Activated T-cell treated with anti-CD3 and anti-CD28 coated beads, Interleukin-2, amount 50 U/mL, for 24 hours (primary cell): ENCODE results near the gene CES4A.
"Not testable (repeated sequence)": the region's sequence is repeated elsewhere in the genome, so short reads cannot be mapped to it uniquely, and the experiment has no call there.

Experiments
- DNase-seq: peaks from one replicate; pipeline ENCODE4 v3.0.0-alpha.2; 2020
- H3K27ac Mint-ChIP-seq: 2 replicates; pipeline ENCODE4 v1.8.0; 2020; ENCODE audit warnings: mild to moderate bottlenecking, mixed read lengths
- H3K27me3 Mint-ChIP-seq: 2 replicates; pipeline ENCODE4 v1.8.0; 2020; ENCODE audit warnings: mixed read lengths
- H3K36me3 Mint-ChIP-seq: 2 replicates; pipeline ENCODE4 v1.8.0; 2020; ENCODE audit warnings: low read depth, mixed read lengths
- H3K4me1 Mint-ChIP-seq: 2 replicates; pipeline ENCODE4 v1.8.0; 2020; ENCODE audit warnings: low read depth, mixed read lengths
- H3K4me3 Mint-ChIP-seq: 2 replicates; pipeline ENCODE4 v1.8.0; 2020; ENCODE audit warnings: mild to moderate bottlenecking, moderate library complexity, mixed read lengths
- H3K9me3 Mint-ChIP-seq: 2 replicates; pipeline ENCODE4 v1.8.0; 2020; ENCODE audit warnings: mixed read lengths

CES4A gene

GRCh38 chr16:66950437-66950836, 38.0 kb upstream of the CES4A start:
- H3K9me3 Mint-ChIP-seq = no peaks in the 10 kb centered on the region
- H3K27me3 Mint-ChIP-seq = peaks cover 60% of the 10 kb centered on the region
- H3K36me3 Mint-ChIP-seq = no peaks in the 10 kb centered on the region
- peaks cover 23% of the 10 kb centered on the region for H3K4me1 Mint-ChIP-seq
- H3K4me3 Mint-ChIP-seq = no peak overlapping the region
- DNase-seq = no peak
- H3K27ac Mint-ChIP-seq = no peak overlapping the region

- Mint-ChIP-seq H3K27me3 (peaks cover 60% of the 10 kb centered on the region), H3K4me1 (peaks cover 23% of the 10 kb centered on the region), H3K36me3 (no peaks in the 10 kb centered on the region), H3K9me3 (no peaks in the 10 kb centered on the region), H3K27ac (no peak overlapping the region), H3K4me3 (no peak overlapping the region)
- DNase-seq = no peak
Observed at GRCh38 chr16:66950971-66951790, 37.2 kb upstream of the CES4A start.

GRCh38 chr16:66952430-66953110, 35.8 kb upstream of the CES4A start:
- peaks cover 16% of the 10 kb centered on the region for H3K4me1 Mint-ChIP-seq
- H3K27ac Mint-ChIP-seq = no peak overlapping the region
- H3K27me3 Mint-ChIP-seq = peaks cover 56% of the 10 kb centered on the region
- no peaks in the 10 kb centered on the region for H3K36me3 Mint-ChIP-seq
- no peak for DNase-seq
- H3K9me3 Mint-ChIP-seq = no peaks in the 10 kb centered on the region
- no peak overlapping the region for H3K4me3 Mint-ChIP-seq

GRCh38 chr16:66953462-66954096, 34.8 kb upstream of the CES4A start:
- Mint-ChIP-seq H3K27me3 (peaks cover 47% of the 10 kb centered on the region), H3K9me3 (no peaks in the 10 kb centered on the region), H3K27ac (no peak overlapping the region), H3K36me3 (no peaks in the 10 kb centered on the region), H3K4me3 (no peak overlapping the region), H3K4me1 (peaks cover 9% of the 10 kb centered on the region)
- no peak for DNase-seq

GRCh38 chr16:66954097-66954659, 34.2 kb upstream of the CES4A start:
- H3K4me1 Mint-ChIP-seq = peaks cover 7% of the 10 kb centered on the region
- H3K9me3 Mint-ChIP-seq = no peaks in the 10 kb centered on the region
- no peak overlapping the region for H3K4me3 Mint-ChIP-seq
- H3K27ac Mint-ChIP-seq = no peak overlapping the region
- peak; percentile 83 for DNase-seq
- H3K27me3 Mint-ChIP-seq = peaks cover 41% of the 10 kb centered on the region
- no peaks in the 10 kb centered on the region for H3K36me3 Mint-ChIP-seq

- H3K9me3 Mint-ChIP-seq, H3K27ac Mint-ChIP-seq, H3K36me3 Mint-ChIP-seq, DNase-seq, H3K4me3 Mint-ChIP-seq, H3K4me1 Mint-ChIP-seq: not testable (repeated sequence)
- H3K27me3 Mint-ChIP-seq = peaks cover 29% of the 10 kb centered on the region
Observed at GRCh38 chr16:66955363-66956153, 32.8 kb upstream of the CES4A start.

- H3K27ac Mint-ChIP-seq, H3K4me3 Mint-ChIP-seq, DNase-seq, H3K9me3 Mint-ChIP-seq, H3K36me3 Mint-ChIP-seq, H3K4me1 Mint-ChIP-seq: not testable (repeated sequence)
- peaks cover 27% of the 10 kb centered on the region for H3K27me3 Mint-ChIP-seq
Observed at GRCh38 chr16:66956154-66956457, 32.3 kb upstream of the CES4A start.

- Mint-ChIP-seq H3K27ac (no peak overlapping the region), H3K36me3 (no peaks in the 10 kb centered on the region), H3K27me3 (peaks cover under 1% of the 10 kb centered on the region), H3K4me3 (no peak overlapping the region), H3K4me1 (peaks cover 15% of the 10 kb centered on the region), H3K9me3 (no peaks in the 10 kb centered on the region)
- no peak for DNase-seq
Observed at GRCh38 chr16:66958857-66959703, 29.3 kb upstream of the CES4A start.

- no peaks in the 10 kb centered on the region for H3K27me3 Mint-ChIP-seq
- no peaks in the 10 kb centered on the region for H3K36me3 Mint-ChIP-seq
- no peak for DNase-seq
Observed at GRCh38 chr16:66959704-66960161, 28.7 kb upstream of the CES4A start.

GRCh38 chr16:66960270-66960669, 28.1 kb upstream of the CES4A start:
- no peak for DNase-seq
- no peaks in the 10 kb centered on the region for H3K9me3 Mint-ChIP-seq
- H3K4me1 Mint-ChIP-seq = peaks cover 15% of the 10 kb centered on the region
- H3K36me3 Mint-ChIP-seq = no peaks in the 10 kb centered on the region
- H3K27me3 Mint-ChIP-seq = no peaks in the 10 kb centered on the region
- no peak overlapping the region for H3K4me3 Mint-ChIP-seq
- no peak overlapping the region for H3K27ac Mint-ChIP-seq

More at GRCh38 chr16:66959704-66960161, 28.7 kb upstream of the CES4A start:
- Mint-ChIP-seq H3K27ac (no peak overlapping the region), H3K4me1 (peaks cover 15% of the 10 kb centered on the region), H3K4me3 (no peak overlapping the region), H3K9me3 (no peaks in the 10 kb centered on the region)

GRCh38 chr16:66961065-66961744, 27.2 kb upstream of the CES4A start, which contains the start of gene CES3:
CES3 (plus strand) TSS chr16:66961266; CDS start chr16:66961308, 42 bp downstream.
- DNase-seq = peak; percentile 72
- H3K36me3 Mint-ChIP-seq = no peaks in the 10 kb centered on the region
- peaks cover 15% of the 10 kb centered on the region for H3K4me1 Mint-ChIP-seq
- no peak within 1 kb of the TSS for H3K4me3 Mint-ChIP-seq
- H3K27me3 Mint-ChIP-seq = no peaks in the 10 kb centered on the region
- peak within 1 kb of the TSS; percentile 76 for H3K27ac Mint-ChIP-seq
- no peaks in the 10 kb centered on the region for H3K9me3 Mint-ChIP-seq

GRCh38 chr16:66961914-66962313, 26.5 kb upstream of the CES4A start:
- H3K27me3 Mint-ChIP-seq = no peaks in the 10 kb centered on the region
- H3K27ac Mint-ChIP-seq = peak overlapping the region; percentile 76
- no peaks in the 10 kb centered on the region for H3K9me3 Mint-ChIP-seq
- H3K4me3 Mint-ChIP-seq = no peak overlapping the region
- no peaks in the 10 kb centered on the region for H3K36me3 Mint-ChIP-seq
- H3K4me1 Mint-ChIP-seq = peaks cover 15% of the 10 kb centered on the region
- DNase-seq = no peak

GRCh38 chr16:66964049-66964448, 24.3 kb upstream of the CES4A start:
- no peaks in the 10 kb centered on the region for H3K36me3 Mint-ChIP-seq
- no peak overlapping the region for H3K4me3 Mint-ChIP-seq
- H3K9me3 Mint-ChIP-seq = no peaks in the 10 kb centered on the region
- H3K27ac Mint-ChIP-seq = no peak overlapping the region
- H3K4me1 Mint-ChIP-seq = peaks cover 11% of the 10 kb centered on the region
- H3K27me3 Mint-ChIP-seq = no peaks in the 10 kb centered on the region
- DNase-seq = no peak
